ENCODE measurements around the gene DRD2. TPM values are rescaled to one million over a fixed set of nuclear protein-coding genes. Genes with fewer than 3 reads are reported as not detected.

DRD2 gene
- total RNA-seq, 1 experiment from 2014 or later = not detected

DNA sequence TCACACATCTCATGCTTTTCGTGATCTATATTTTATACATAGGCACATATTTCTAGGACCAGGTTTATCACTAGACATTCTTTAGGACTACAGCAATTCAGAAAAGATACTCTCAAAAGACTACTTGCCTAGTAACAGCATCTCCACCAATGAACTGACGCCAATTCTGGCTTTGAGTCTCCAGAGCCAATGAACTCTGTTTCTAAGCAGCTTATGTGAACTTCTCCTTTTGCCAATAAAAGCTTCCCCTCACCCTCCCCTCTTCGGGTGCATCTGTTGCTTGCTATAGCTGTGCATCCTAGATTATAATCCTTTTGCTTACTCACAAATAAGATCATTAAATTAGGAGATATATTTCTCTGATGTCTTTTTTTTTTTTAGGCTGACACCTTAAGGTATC, 99.0 kb downstream of the DRD2 start:
- Histone ChIP-seq H3K27ac (no peak overlapping the region), H3K4me1 (replicated peaks) (no peaks in the 10 kb centered on the region; the same call in 1 of the 2 replicates), H3K9me3 (replicated peaks) (no peaks in the 10 kb centered on the region), H3K27me3 (replicated peaks) (no peaks in the 10 kb centered on the region), H3K4me3 (no peak overlapping the region), H3K36me3 (no peaks in the 10 kb centered on the region)
- no peak for DNase-seq (ENCODE audit: low read depth in 1 of 2, low spot score in 2 of 2)

DNA sequence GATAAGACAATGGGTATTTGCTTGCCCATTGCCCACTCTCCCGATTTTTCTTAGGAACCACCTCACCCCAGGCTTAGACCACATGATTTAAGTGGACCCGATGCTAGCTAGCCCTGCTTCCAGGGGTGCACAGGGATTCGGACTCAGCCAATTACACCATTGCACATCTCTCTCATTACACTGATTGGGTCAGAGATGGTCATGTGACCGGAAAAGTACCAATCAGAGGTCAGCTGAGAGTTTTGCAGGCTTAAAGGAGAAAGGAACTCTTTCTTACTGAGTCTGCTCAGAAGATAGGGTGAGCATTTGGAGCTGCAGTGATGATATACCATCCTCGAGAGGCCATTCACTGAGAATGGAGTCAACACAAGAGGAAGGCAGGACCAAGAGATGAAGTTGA, 99.8 kb downstream of the DRD2 start:
- Histone ChIP-seq H3K27ac (no peak overlapping the region), H3K4me1 (replicated peaks) (no peaks in the 10 kb centered on the region; the same call in 1 of the 2 replicates), H3K36me3 (no peaks in the 10 kb centered on the region), H3K9me3 (replicated peaks) (no peaks in the 10 kb centered on the region), H3K27me3 (replicated peaks) (no peaks in the 10 kb centered on the region), H3K4me3 (no peak overlapping the region)
- DNase-seq (ENCODE audit: low read depth in 1 of 2, low spot score in 2 of 2) = no peak

DNA sequence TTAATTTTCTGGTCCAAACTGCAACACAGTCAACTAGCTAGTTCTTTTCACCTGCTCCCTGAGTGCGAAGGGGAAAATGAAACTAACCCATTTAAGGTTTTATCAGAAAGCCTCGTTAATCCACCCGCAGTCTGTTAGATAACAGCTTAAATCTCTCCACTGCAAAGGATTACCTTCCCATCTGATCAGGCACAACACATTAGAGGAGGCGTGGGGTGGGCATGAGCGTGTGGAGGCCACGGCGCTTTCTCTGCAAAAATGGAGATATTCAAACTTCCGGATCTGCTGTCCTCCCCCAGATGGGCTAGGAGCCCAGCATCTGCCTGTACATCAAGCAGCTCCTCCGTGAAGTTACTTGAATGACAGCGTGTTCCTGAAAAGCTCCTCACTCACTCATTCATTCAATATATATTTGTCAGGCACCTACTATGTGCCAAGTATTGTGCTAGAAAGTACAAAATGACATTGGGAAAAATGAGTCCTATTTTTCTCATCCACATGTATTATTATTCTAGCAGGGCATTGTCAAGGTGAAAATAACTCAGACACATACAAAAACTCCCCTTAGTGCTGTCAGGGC, 101.1 kb downstream of the DRD2 start:
- Histone ChIP-seq H3K4me1 (replicated peaks) (no peaks in the 10 kb centered on the region; the same call in 1 of the 2 replicates), H3K27me3 (replicated peaks) (no peaks in the 10 kb centered on the region), H3K36me3 (no peaks in the 10 kb centered on the region), H3K27ac (no peak overlapping the region), H3K9me3 (replicated peaks) (no peaks in the 10 kb centered on the region), H3K4me3 (no peak overlapping the region)
- DNase-seq (ENCODE audit: low read depth in 1 of 2, low spot score in 2 of 2) = no peak

GRCh38 chr11:113373306-113373705, 101.9 kb downstream of the DRD2 start:
- H3K27me3 ChIP-seq (replicated peaks) = no peaks in the 10 kb centered on the region
- no peak overlapping the region for H3K27ac ChIP-seq
- no peaks in the 10 kb centered on the region for H3K36me3 ChIP-seq
- H3K4me3 ChIP-seq = no peak overlapping the region
- no peaks in the 10 kb centered on the region; the same call in 1 of the 2 replicates for H3K4me1 ChIP-seq (replicated peaks)
- peak in 1 of 2 experiments; percentile 3 for DNase-seq (ENCODE audit: low read depth in 1 of 2, low spot score in 2 of 2)
- no peaks in the 10 kb centered on the region for H3K9me3 ChIP-seq (replicated peaks)

- Histone ChIP-seq H3K27ac (no peak overlapping the region), H3K9me3 (replicated peaks) (no peaks in the 10 kb centered on the region), H3K27me3 (replicated peaks) (no peaks in the 10 kb centered on the region), H3K4me1 (replicated peaks) (no peaks in the 10 kb centered on the region; the same call in 1 of the 2 replicates), H3K36me3 (no peaks in the 10 kb centered on the region), H3K4me3 (no peak overlapping the region)
- no peak for DNase-seq (ENCODE audit: low read depth in 1 of 2, low spot score in 2 of 2)
Observed at GRCh38 chr11:113372309-113372708, 102.9 kb downstream of the DRD2 start.

DNA sequence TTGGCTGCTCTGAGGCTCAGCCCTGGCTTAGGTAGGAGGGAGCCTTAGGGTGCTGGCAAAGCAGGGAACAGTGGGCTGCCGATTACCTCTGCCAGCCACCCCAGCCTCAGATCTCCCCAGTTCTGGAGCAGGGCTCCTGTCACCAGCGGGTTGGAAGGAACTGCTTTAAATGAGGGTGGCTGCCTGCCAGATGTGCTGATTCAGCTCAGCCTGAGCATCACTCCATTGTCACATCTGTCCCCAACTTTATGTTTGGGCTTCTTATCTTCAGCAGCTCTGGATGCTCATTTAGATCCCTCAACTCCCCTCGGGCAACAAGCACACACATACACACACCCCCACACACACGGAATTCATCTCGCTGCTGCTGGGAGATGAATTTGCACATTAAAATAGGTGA, 104.6 kb downstream of the DRD2 start:
- no peak overlapping the region for H3K4me3 ChIP-seq
- no peaks in the 10 kb centered on the region; the same call in 1 of the 2 replicates for H3K4me1 ChIP-seq (replicated peaks)
- no peaks in the 10 kb centered on the region for H3K9me3 ChIP-seq (replicated peaks)
- no peaks in the 10 kb centered on the region for H3K36me3 ChIP-seq
- H3K27me3 ChIP-seq (replicated peaks) = no peaks in the 10 kb centered on the region
- no peak for DNase-seq (ENCODE audit: low read depth in 1 of 2, low spot score in 2 of 2)
- H3K27ac ChIP-seq = no peak overlapping the region

DNA sequence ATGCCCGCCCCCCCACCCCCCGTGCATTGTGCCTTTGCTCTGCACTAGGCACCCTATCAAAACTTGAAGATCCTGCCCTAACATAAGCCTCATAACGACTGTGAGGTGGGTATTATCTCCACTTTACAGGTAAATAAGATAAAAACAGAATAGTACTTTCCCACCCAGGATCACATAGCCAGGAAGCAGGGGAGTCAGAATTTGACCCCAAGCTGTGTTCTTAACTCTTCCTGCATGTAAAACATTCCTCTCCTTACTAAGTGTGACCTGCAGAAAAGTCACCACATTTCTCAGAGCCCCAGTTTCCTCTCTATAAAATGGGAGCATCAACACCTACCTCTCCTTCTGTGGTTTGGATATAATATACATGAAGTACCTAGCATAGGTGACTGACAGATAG, 105.8 kb downstream of the DRD2 start:
- no peaks in the 10 kb centered on the region; the same call in 1 of the 2 replicates for H3K4me1 ChIP-seq (replicated peaks)
- H3K27me3 ChIP-seq (replicated peaks) = no peaks in the 10 kb centered on the region
- DNase-seq (ENCODE audit: low read depth in 1 of 2, low spot score in 2 of 2) = no peak
- H3K9me3 ChIP-seq (replicated peaks) = no peaks in the 10 kb centered on the region
- no peak overlapping the region for H3K4me3 ChIP-seq
- H3K27ac ChIP-seq = no peak overlapping the region
- no peaks in the 10 kb centered on the region for H3K36me3 ChIP-seq

- H3K4me1 ChIP-seq (replicated peaks) = no peaks in the 10 kb centered on the region
- no peaks in the 10 kb centered on the region for H3K36me3 ChIP-seq
- no peaks in the 10 kb centered on the region for H3K9me3 ChIP-seq (replicated peaks)
- DNase-seq (ENCODE audit: low read depth in 1 of 2, low spot score in 2 of 2) = no peak
- no peaks in the 10 kb centered on the region for H3K27me3 ChIP-seq (replicated peaks)
- no peak overlapping the region for H3K4me3 ChIP-seq
- H3K27ac ChIP-seq = no peak overlapping the region
Observed at GRCh38 chr11:113365895-113366294, 109.3 kb downstream of the DRD2 start.

- no peak overlapping the region for H3K4me3 ChIP-seq
- no peak for DNase-seq (ENCODE audit: low read depth in 1 of 2, low spot score in 2 of 2)
- no peaks in the 10 kb centered on the region for H3K27me3 ChIP-seq (replicated peaks)
- H3K9me3 ChIP-seq (replicated peaks) = no peaks in the 10 kb centered on the region
- no peak overlapping the region for H3K27ac ChIP-seq
- H3K4me1 ChIP-seq (replicated peaks) = no peaks in the 10 kb centered on the region
- H3K36me3 ChIP-seq = no peaks in the 10 kb centered on the region
Observed at GRCh38 chr11:113363996-113364641, 111.1 kb downstream of the DRD2 start.

DNA sequence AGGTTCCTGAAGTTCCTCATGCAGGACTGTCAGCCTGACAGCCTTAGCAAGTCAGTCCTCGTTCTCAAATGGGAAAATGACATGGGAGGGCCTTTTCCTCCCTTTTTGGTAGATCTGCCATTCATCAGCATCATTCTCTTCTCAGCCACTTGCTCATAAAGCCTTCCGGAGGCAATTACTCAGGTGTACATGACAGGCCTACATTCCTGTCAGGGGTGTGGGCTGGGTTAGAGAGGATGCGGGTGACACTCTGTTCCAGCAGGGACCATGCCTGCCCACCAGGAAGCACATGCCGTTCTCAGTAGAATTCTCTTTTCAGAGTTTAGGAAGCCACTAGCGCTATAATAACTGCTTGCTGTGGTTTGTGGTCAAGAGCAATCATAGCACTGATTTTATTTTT, 111.8 kb downstream of the DRD2 start:
- H3K9me3 ChIP-seq (replicated peaks) = no peaks in the 10 kb centered on the region
- no peak overlapping the region for H3K27ac ChIP-seq
- no peaks in the 10 kb centered on the region for H3K27me3 ChIP-seq (replicated peaks)
- H3K4me1 ChIP-seq (replicated peaks) = no peaks in the 10 kb centered on the region
- no peak for DNase-seq (ENCODE audit: low read depth in 1 of 2, low spot score in 2 of 2)
- H3K36me3 ChIP-seq = no peaks in the 10 kb centered on the region
- H3K4me3 ChIP-seq = no peak overlapping the region

Other genes with a start within 250 kb of the DRD2 start
- 3.2 and 8.3 TPM in 2 replicates for gene TTC12, start 160.8 kb downstream of the DRD2 start, total RNA-seq (2014; rRNA removed; shearing (Covaris generic))
- not detected in 2 replicates for gene ANKK1, start 87.6 kb downstream of the DRD2 start, total RNA-seq (2014; rRNA removed; shearing (Covaris generic))
- gene TMPRSS5, start 230.9 kb upstream of the DRD2 start, total RNA-seq (2014; rRNA removed; shearing (Covaris generic)) = 0.11 TPM in 1 of 2 replicates, not detected in the other

Data from SJSA1 (cell line).